ENCODE measurements around the gene ARID1B. TPM values are rescaled to one million over a fixed set of nuclear protein-coding genes. Genes with fewer than 3 reads are reported as not detected.

The ARID1B gene
- total and polyA plus RNA-seq, 9 of the 15 experiments (the other 6 are each of a cell fraction or from before 2014, with no cell fraction given), result 12.5 to 50.5 (median 25.8) TPM

GRCh38 chr6:157021344-157021992 lies 244.3 kb downstream of the ARID1B start (continued):
- TF ChIP-seq MAZ (CRISPR knock-in tag; conservative IDR thresholded peaks at IDR 0.05 in 1 of 2, IDR thresholded peaks at IDR 0.05 in 1 of 2) (peak; percentile 93 to 97), HOMEZ (CRISPR knock-in tag; IDR thresholded peaks at IDR 0.05) (no peak), GTF2B (IDR thresholded peaks at IDR 0.05; ENCODE audit: extremely low read depth, insufficient read length) (no peak), ZNF217 (CRISPR knock-in tag; IDR thresholded peaks at IDR 0.05) (no peak), MYNN (IDR thresholded peaks at IDR 0.05) (0 out of 2 replicates have a peak, but pooled peaks have one; percentile 12), MYNN (CRISPR knock-in tag; IDR thresholded peaks at IDR 0.05) (no peak), CBX8 (IDR thresholded peaks at IDR 0.05; ENCODE audit: borderline replicate concordance, extremely low read depth, low read depth, low read length, poor library complexity, severe bottlenecking) (no peak), EZH2 (IDR thresholded peaks at IDR 0.05; ENCODE audit: borderline replicate concordance, low read depth, low read length) (no peak), EGR1 (conservative IDR thresholded peaks at IDR 0.05) (peak; percentile 78), TEAD1 (CRISPR knock-in tag; IDR thresholded peaks at IDR 0.05) (peak in 1 of 2 experiments; percentile 96; a peak in 2 of 4 replicates), JUND (IDR thresholded peaks at IDR 0.05; ENCODE audit: borderline replicate concordance, low read depth, low read length) (0 out of 2 replicates have a peak, but pooled peaks have one; percentile 17), JUND (tag; IDR thresholded peaks at IDR 0.05; ENCODE audit: borderline replicate concordance, low read depth, low read length) (peak; percentile 50; the same call in 1 of the 3 replicates), CLOCK (CRISPR knock-in tag; IDR thresholded peaks at IDR 0.05; ENCODE audit: borderline replicate concordance) (no peak), TCFL5 (CRISPR knock-in tag; conservative IDR thresholded peaks at IDR 0.05) (no peak), YY1 (IDR thresholded peaks at IDR 0.05; ENCODE audit: borderline replicate concordance in 1 of 3, control insufficient read depth in 1 of 3, extremely low read depth in 1 of 3, insufficient read depth in 3 of 3, insufficient read length in 1 of 3, insufficient replicate concordance in 2 of 3, low read depth in 1 of 3, low read length in 2 of 3) (peak in 2 of 3 experiments; percentile 72 to 74), GTF2F1 (IDR thresholded peaks at IDR 0.05; ENCODE audit: low read depth, low read length) (0 out of 2 replicates have a peak, but pooled peaks have one; percentile 23), ZNF398 (CRISPR knock-in tag; IDR thresholded peaks at IDR 0.05) (no peak), DMBX1 (CRISPR knock-in tag; IDR thresholded peaks at IDR 0.05; ENCODE audit: borderline replicate concordance) (no peak), GTF2E2 (tag; IDR thresholded peaks at IDR 0.05) (peak; percentile 77)
